ENCODE data around the gene LPGAT1.

- no peak for TF ChIP-seq CTCF (IDR thresholded peaks at IDR 0.05; ENCODE audit: poor library complexity)
- no peak for TF ChIP-seq EZH2 (IDR thresholded peaks at IDR 0.05; ENCODE audit: borderline replicate concordance)
- no peak for TF ChIP-seq EZH2phosphoT487 (IDR thresholded peaks at IDR 0.05; ENCODE audit: low read depth, severe bottlenecking, unreplicated experiment)
Measured at GRCh38 chr1:211879475-211879874, 48.9 kb upstream of the LPGAT1 start.
